GM18508 (cell line): Measurements from ENCODE around the gene NRAP.

Experiments
- ATAC-seq: cut with Tn5 transposase; IDR thresholded peaks from one replicate; pipeline ENCODE4 v1.9.1; 2021; ENCODE audit warnings: moderate number of reproducible peaks; ENCODE audit not compliant: insufficient read depth, unreplicated experiment

NRAP gene

GRCh38 chr10:113644185-113645120 is 19.4 kb downstream of the NRAP start:
- no peak for ATAC-seq

DNA sequence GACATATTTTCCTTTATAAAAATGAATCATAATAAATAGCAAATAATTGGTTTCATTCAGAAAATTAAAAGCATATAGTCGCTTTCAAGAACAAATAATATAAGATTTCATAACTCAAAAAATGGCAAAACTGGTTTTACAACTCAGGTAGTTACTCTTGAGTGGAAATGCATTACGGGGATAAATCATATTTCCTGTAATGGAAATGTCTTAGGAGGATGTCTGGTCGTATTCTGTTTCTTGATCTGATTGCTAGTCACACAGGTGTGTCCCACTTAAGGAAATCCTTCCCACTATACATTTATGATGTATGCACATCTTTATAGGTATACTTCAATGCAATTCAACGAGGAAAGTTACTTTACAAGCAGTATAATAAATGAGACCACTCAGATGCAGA is 20.7 kb downstream of the NRAP start:
- ATAC-seq, result no peak

- no peak for ATAC-seq
Measured at GRCh38 chr10:113641702-113642101, 22.1 kb downstream of the NRAP start.

DNA sequence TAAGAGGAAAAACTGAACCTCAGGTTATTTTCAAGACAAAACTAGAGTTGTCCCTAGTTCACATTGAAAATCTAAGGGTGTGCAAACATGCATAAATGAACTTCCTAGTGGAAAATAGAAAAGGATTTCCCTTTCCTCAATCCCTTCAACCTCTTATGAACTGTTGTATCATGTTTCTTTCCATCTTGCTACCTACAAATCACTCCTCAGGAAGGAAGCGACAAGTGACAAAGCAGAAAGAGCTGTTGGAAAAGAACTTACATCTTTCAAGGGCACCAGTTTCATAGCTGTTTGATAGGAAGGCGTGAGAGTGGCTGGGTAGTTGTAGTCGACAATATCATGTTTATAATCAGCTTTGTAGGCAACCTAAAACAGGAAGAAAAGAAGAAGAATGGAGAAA is 23.9 kb downstream of the NRAP start:
- no peak for ATAC-seq

- ATAC-seq, result no peak
Measured at GRCh38 chr10:113631684-113632367, 32.0 kb downstream of the NRAP start.

GRCh38 chr10:113630929-113631533 is 32.8 kb downstream of the NRAP start:
- ATAC-seq, result no peak

DNA sequence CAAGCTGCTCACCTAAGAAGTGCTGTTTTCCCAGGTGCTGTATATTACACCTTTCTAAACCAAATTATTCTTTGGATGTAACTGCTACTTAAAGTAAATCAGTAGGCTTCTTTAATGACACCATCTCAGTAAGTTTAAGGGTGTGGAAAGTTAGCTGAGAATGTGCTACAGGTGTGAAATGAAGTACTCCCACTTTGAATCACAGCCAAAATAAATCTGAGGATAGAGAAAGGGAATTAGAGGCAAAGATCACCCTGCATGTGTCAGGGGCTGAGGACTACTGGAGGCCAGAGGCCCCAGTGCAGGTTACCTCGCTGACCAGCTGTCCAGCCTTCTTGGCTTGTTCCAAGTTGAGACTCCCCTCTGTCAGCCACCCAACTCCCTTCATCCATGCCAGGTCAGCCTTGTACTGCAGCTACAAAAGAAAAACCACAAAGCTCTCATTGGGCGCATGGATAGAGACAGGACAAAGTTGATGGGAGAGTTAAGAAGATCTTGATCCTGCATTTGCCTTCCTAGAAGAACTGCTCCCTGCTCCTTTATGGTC is 35.2 kb downstream of the NRAP start:
- ATAC-seq, result no peak

DNA sequence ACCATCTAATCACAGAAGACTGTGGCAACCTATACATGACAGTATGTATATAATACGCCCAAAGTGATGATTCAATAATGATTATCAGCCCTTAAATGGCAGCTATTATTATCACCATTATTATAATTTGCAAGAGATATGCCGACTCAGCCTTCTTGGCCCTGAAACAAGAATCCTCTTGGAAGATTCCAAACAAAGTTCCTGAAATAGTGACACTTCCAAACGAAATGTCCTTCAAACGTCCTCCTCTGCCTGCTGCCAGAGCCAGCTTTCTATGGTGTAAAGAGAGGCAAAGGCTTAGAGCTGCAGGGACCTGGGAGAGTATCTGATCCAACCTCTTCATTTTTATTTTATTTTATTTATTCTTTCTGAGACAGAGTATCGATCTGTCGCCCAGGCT is 36.0 kb downstream of the NRAP start:
- ATAC-seq, result no peak

- ATAC-seq, result no peak
Measured at GRCh38 chr10:113626809-113627355, 37.0 kb downstream of the NRAP start.

DNA sequence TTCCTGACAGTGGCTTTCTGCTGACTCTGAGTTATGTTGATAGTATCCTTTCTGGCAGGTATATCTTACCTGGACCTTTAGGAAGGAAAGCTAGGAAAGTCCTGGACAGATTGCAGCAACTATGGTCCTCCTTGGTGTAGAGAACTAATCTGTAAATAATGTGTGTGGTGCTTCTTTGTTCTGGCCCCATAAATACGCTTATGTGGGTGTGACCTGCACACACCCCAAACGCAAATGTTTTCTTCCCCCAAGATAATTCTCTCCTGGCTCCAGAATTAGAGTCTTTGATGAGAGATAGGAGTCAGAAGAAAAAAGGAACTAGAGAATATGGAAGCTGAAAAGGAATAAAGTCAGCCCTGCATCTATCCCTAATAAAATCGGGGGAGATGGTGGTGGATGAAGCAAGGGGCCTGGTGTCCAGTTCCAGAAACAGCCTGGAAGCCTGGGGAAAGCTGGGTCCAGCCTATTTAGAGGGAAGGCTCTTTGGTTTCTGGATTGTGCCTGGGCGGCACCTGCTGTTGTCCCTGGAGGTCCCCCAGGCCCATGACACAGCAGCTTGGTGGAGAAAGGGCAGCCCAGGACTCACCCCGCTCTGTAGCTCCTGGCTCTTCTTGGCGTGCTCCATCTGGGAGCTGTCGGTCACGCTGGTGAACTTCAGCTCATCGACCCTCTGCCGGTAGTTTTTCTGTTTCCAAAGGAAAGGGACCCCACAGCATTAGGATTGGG is 38.2 kb downstream of the NRAP start:
- ATAC-seq, result no peak

GRCh38 chr10:113622831-113623230 is 41.0 kb downstream of the NRAP start:
- no peak for ATAC-seq

DNA sequence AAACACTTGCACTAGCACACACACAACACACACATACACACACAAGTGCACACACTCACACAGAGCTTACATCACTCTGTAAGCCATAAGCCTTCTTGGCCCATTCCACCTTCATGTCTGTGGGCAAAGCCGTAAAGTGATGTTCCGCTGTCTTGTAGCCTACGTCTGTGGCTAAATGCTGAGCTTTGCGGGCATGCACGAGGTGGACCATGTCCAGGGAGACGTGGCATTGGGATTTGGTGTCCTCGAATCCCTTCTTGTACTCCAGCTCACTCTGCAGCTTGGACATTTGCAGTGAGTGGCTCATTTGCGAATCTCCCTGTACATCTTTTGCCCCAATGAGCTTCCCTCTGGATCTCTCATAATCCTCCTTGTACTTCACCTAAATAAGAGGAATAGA is 42.0 kb downstream of the NRAP start:
- ATAC-seq, result no peak

GRCh38 chr10:113620936-113621335 is 42.9 kb downstream of the NRAP start:
- no peak for ATAC-seq

DNA sequence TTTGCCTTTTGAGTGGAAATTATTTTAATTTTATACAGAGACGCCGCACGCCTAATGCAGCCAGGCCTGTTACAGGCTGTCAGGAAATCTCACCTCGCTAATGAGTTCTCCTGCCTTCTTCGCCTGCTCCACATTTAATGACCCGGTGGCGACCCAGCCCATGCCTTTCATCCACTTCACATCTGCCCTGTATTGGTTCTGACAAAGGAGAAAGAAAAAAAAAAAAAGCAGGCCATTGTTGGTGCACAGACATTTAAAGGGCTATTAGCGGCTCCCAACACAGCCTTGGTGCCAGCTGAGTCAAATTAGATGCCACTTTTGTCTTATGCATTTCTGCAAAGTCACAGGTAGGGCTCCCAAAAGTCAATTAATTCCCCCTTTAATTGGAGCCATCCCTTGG is 43.3 kb downstream of the NRAP start:
- ATAC-seq, result no peak

DNA sequence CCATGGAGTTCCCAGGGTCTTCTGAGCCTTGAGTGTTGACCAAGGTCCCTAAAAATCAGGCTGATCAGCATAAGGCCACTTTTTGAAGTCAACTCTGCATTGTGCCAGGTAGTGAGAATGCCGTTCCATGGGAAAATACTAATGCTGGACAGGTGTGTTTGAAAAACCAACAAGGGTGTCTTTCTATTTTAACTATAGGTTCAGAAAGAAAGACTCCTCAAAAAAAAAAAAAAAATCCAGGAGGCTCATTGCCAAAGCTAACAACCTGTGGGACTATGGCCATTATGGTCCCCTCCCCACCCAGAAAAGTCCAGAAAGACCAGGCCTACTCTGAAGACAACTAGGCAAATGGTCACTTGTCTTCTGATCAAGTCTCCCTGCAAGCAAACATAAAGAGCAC is 44.4 kb downstream of the NRAP start:
- no peak for ATAC-seq

- ATAC-seq, result no peak
Measured at GRCh38 chr10:113618338-113618737, 45.5 kb downstream of the NRAP start.

GRCh38 chr10:113617086-113617485 is 46.8 kb downstream of the NRAP start:
- ATAC-seq, result no peak

GRCh38 chr10:113616244-113617074 is 47.4 kb downstream of the NRAP start:
- ATAC-seq, result no peak

DNA sequence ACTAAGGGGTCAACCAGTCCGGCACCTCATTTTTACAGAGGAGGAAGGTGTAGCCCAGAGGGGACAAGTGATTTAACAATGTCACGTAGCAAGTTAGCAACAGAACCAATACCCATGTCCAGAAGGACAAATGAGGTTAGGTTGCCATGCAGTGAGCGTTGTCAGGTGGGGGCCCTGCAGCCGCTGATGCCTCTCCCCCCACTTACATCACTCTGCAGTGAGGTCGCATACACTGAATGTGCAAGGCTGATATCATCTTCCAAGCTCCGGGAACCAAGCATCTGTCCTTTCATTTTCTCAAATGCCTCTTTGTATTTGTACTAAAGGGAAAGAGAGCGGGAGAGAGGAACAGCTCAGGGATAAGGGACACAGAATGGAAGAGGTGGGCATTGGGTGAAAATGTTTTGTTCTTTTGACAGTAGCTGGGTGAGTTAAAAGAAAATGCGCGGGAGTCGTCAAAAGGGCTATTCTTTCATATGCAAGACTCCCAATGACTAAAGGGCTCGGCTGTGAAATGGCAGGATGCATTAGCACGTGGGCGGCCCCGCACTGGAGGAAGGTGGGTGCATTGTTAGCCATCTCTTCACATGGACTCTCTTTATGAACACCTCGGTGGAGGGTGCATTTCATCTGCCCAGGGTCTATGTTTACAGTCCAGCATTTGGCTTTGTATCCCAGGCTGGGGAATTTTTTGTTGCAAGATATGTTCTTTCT is 49.7 kb downstream of the NRAP start:
- ATAC-seq, result no peak
